ENCODE data around the gene EEPD1. TPM values are rescaled to one million over a fixed set of nuclear protein-coding genes. Genes with fewer than 3 reads are reported as not detected.

Gene EEPD1
- total RNA-seq, 1 donor from 2014 or later, result 5.4 TPM

DNA sequence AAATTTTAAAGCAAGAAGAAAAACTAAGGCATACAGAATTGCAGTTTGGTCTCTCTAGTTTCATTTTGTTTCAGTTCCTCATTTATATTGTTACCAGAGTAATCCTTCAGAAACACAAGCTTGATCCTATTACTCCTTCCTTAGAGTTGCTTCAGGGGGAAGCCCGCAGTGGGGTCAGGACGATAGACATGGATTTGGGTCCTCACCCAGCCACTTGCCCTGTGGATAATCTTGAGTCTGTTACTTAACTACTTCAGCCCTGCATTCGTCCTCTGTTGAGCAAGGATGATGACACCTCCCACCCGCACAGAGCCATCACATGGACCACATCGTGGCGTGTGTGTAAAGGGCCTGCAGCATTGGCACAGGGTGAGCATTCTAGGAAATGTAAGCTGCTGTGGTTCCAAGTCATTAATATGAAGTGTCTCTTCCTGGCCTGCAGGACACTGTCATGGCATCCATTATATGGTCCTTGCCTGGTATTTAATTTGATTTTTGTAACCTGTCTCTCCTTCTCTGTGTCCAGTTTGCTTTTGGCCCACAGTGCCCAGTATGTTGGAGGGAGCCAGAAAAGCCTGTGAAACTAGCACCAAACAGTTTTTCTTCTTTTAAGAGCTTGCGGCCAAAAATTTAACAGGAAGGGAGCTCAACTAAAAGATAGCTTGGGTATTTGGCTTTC, 111.2 kb downstream of the EEPD1 start:
- no peak for FAIRE-seq
- no peaks in the 10 kb centered on the region for H3K79me2 ChIP-seq (ENCODE audit: insufficient read depth, low read length)
- peaks cover 5% of the 10 kb centered on the region for H3K4me1 ChIP-seq (ENCODE audit: insufficient read depth, low read length)
- H3K27ac Mint-ChIP-seq (ENCODE audit: unreplicated experiment), result no peak overlapping the region
- no peaks in the 10 kb centered on the region for H3K27me3 ChIP-seq (ENCODE audit: insufficient read depth, low read length)
- no peaks in the 10 kb centered on the region for H3K9me3 ChIP-seq (ENCODE audit: insufficient read depth, low read depth, low read length)
- no peak overlapping the region for H3K9ac ChIP-seq (ENCODE audit: low read length)
- no peaks in the 10 kb centered on the region for H3K9me3 Mint-ChIP-seq (ENCODE audit: unreplicated experiment)
- no peak for TF ChIP-seq CTCF (IDR thresholded peaks at IDR 0.05; ENCODE audit: insufficient read depth, low read depth, low read length)
- no peak for TF ChIP-seq EZH2 (IDR thresholded peaks at IDR 0.05; ENCODE audit: insufficient read depth, low read length)
- no peak overlapping the region for H3K27ac ChIP-seq (ENCODE audit: low read depth, low read length)
- H3K4me3 ChIP-seq (ENCODE audit: insufficient read depth, low read depth, low read length), result no peak overlapping the region
- no peaks in the 10 kb centered on the region for H3K36me3 ChIP-seq (ENCODE audit: insufficient read depth, low read length)
- no peak overlapping the region for H3K4me2 ChIP-seq (ENCODE audit: low read length)
- peaks cover 4% of the 10 kb centered on the region for H3K36me3 Mint-ChIP-seq (ENCODE audit: low read depth, unreplicated experiment)
- no peaks in the 10 kb centered on the region for H4K20me1 ChIP-seq (ENCODE audit: insufficient read depth, low read length)
- H3K4me1 Mint-ChIP-seq (ENCODE audit: low read depth, unreplicated experiment), result peaks cover 26% of the 10 kb centered on the region
- H3K27me3 Mint-ChIP-seq (ENCODE audit: low read depth, unreplicated experiment), result no peaks in the 10 kb centered on the region
- H2AFZ ChIP-seq (ENCODE audit: low read depth, low read length), result no peak overlapping the region
- DNase-seq (ENCODE audit: low read depth), result no peak
- no peak overlapping the region for H3K4me3 Mint-ChIP-seq (ENCODE audit: unreplicated experiment)

- no peak for FAIRE-seq
- H2AFZ ChIP-seq (ENCODE audit: low read depth, low read length), result no peak overlapping the region
- H3K27ac ChIP-seq (ENCODE audit: low read depth, low read length), result no peak overlapping the region
Observed at GRCh38 chr7:36264913-36265516, 112.0 kb downstream of the EEPD1 start.

More at GRCh38 chr7:36264913-36265516, 112.0 kb downstream of the EEPD1 start:
- no peaks in the 10 kb centered on the region for H3K9me3 Mint-ChIP-seq (ENCODE audit: unreplicated experiment)
- TF ChIP-seq EZH2 (IDR thresholded peaks at IDR 0.05; ENCODE audit: insufficient read depth, low read length) (no peak), CTCF (IDR thresholded peaks at IDR 0.05; ENCODE audit: insufficient read depth, low read depth, low read length) (no peak)
- Histone ChIP-seq H3K9me3 (ENCODE audit: insufficient read depth, low read depth, low read length) (no peaks in the 10 kb centered on the region), H3K4me3 (ENCODE audit: insufficient read depth, low read depth, low read length) (no peak overlapping the region), H3K27me3 (ENCODE audit: insufficient read depth, low read length) (no peaks in the 10 kb centered on the region), H3K4me1 (ENCODE audit: insufficient read depth, low read length) (peaks cover 5% of the 10 kb centered on the region), H3K79me2 (ENCODE audit: insufficient read depth, low read length) (no peaks in the 10 kb centered on the region), H3K9ac (ENCODE audit: low read length) (no peak overlapping the region), H3K36me3 (ENCODE audit: insufficient read depth, low read length) (no peaks in the 10 kb centered on the region), H4K20me1 (ENCODE audit: insufficient read depth, low read length) (no peaks in the 10 kb centered on the region), H3K4me2 (ENCODE audit: low read length) (no peak overlapping the region)
- H3K36me3 Mint-ChIP-seq (ENCODE audit: low read depth, unreplicated experiment), result peaks cover 4% of the 10 kb centered on the region
- no peak overlapping the region for H3K4me3 Mint-ChIP-seq (ENCODE audit: unreplicated experiment)
- H3K27ac Mint-ChIP-seq (ENCODE audit: unreplicated experiment), result no peak overlapping the region
- no peaks in the 10 kb centered on the region for H3K27me3 Mint-ChIP-seq (ENCODE audit: low read depth, unreplicated experiment)
- no peak for DNase-seq (ENCODE audit: low read depth)
- H3K4me1 Mint-ChIP-seq (ENCODE audit: low read depth, unreplicated experiment), result peaks cover 26% of the 10 kb centered on the region

Measured in astrocyte (in vitro differentiated cells and primary cell).